Measurements from ENCODE around the gene PODN. TPM values are rescaled to one million over a fixed set of nuclear protein-coding genes. Genes with fewer than 3 reads are reported as not detected.

Gene PODN
- total RNA-seq, 1 experiment from 2014 or later, result 0.23 TPM

DNA sequence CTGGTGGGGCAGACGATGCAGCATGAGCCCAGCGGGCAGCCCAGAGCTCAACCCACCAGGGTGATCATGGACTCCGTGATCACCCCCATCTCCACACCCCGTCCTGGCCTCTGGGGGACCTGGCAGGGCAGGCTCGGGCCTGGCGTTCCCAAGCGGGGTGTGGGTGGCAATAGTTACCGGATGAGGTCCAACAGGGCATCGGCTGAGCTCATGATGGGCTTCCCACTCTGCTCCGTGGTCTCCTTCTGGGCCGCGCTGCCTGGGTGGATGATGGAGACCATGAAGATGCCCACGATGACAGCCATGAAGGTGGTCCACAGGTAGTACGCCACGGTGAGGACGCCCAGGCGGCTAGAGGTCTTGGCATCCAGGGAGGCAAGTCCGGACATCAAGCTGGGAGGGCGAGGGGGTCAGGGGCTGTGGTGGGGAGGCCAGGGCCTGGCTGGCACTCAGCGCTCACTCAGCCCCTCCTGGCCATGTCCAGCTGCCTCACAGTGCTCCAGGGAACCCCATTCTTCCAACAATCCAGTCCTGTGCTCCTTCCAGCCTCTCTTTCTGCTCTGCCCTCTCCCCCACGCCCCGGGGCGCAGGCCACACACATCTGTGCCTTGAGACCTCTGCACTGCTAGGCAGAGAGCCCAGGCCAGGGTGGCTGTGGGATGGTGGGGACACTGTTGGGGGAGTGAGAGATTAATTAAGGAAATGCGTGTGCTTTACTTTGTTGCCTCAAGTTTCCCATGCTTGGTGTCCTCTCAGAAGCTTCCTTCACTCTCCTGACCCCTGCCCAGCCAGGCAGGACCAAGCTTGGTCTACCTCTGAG, 52.8 kb downstream of the PODN start:
- H3K27ac ChIP-seq (ENCODE audit: low read length), result peak overlapping the region; percentile 65
- peaks cover 17% of the 10 kb centered on the region for H3K4me1 ChIP-seq (ENCODE audit: control insufficient read depth, insufficient read depth, low read length)
- H3K9me3 ChIP-seq (ENCODE audit: control insufficient read depth, insufficient read depth, low read depth, low read length), result no peaks in the 10 kb centered on the region
- DNase-seq (ENCODE audit: low read depth, low spot score) (no peak), ATAC-seq (no peak)
- TF ChIP-seq, protein P1, sequence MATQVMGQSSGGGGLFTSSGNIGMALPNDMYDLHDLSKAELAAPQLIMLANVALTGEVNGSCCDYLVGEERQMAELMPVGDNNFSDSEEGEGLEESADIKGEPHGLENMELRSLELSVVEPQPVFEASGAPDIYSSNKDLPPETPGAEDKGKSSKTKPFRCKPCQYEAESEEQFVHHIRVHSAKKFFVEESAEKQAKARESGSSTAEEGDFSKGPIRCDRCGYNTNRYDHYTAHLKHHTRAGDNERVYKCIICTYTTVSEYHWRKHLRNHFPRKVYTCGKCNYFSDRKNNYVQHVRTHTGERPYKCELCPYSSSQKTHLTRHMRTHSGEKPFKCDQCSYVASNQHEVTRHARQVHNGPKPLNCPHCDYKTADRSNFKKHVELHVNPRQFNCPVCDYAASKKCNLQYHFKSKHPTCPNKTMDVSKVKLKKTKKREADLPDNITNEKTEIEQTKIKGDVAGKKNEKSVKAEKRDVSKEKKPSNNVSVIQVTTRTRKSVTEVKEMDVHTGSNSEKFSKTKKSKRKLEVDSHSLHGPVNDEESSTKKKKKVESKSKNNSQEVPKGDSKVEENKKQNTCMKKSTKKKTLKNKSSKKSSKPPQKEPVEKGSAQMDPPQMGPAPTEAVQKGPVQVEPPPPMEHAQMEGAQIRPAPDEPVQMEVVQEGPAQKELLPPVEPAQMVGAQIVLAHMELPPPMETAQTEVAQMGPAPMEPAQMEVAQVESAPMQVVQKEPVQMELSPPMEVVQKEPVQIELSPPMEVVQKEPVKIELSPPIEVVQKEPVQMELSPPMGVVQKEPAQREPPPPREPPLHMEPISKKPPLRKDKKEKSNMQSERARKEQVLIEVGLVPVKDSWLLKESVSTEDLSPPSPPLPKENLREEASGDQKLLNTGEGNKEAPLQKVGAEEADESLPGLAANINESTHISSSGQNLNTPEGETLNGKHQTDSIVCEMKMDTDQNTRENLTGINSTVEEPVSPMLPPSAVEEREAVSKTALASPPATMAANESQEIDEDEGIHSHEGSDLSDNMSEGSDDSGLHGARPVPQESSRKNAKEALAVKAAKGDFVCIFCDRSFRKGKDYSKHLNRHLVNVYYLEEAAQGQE (IDR thresholded peaks at IDR 0.05; ENCODE audit: insufficient read depth in 1 of 2, low read depth in 2 of 2, low read length in 1 of 2), result no peak
- TF ChIP-seq, protein P2, sequence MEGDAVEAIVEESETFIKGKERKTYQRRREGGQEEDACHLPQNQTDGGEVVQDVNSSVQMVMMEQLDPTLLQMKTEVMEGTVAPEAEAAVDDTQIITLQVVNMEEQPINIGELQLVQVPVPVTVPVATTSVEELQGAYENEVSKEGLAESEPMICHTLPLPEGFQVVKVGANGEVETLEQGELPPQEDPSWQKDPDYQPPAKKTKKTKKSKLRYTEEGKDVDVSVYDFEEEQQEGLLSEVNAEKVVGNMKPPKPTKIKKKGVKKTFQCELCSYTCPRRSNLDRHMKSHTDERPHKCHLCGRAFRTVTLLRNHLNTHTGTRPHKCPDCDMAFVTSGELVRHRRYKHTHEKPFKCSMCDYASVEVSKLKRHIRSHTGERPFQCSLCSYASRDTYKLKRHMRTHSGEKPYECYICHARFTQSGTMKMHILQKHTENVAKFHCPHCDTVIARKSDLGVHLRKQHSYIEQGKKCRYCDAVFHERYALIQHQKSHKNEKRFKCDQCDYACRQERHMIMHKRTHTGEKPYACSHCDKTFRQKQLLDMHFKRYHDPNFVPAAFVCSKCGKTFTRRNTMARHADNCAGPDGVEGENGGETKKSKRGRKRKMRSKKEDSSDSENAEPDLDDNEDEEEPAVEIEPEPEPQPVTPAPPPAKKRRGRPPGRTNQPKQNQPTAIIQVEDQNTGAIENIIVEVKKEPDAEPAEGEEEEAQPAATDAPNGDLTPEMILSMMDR (IDR thresholded peaks at IDR 0.05), result no peak
- TF ChIP-seq TCF7L2 (IDR thresholded peaks at IDR 0.05; ENCODE audit: low read depth, low read length) (no peak), POLR2AphosphoS5 (IDR thresholded peaks at IDR 0.05; ENCODE audit: low read depth, low read length) (no peak), SIN3A (IDR thresholded peaks at IDR 0.05; ENCODE audit: borderline replicate concordance, insufficient read depth, low read depth, low read length) (no peak)
- in situ Hi-C loops (cut with HindIII; ENCODE audit: low pct_unique_long_range_greater_than_20kb, low sequenced_read_pairs), result no loop called here
- POLR2A ChIA-PET, result interaction anchor here (0.5 to 0.6 kb wide), 2 partner anchors 134 to 197 kb away, joined by 5 read pairs; no protein-coding TSS in a partner anchor
- H3K36me3 ChIP-seq (ENCODE audit: control insufficient read depth, insufficient read depth, low read length), result no peaks in the 10 kb centered on the region
- BruUV-seq (replicated peaks), result no TSS peak
- intact Hi-C loops (cut with micrococcal nuclease; ENCODE audit: unreplicated experiment), result no loop called here
- H3K4me3 ChIP-seq (ENCODE audit: low read depth in 2 of 2, low read length in 2 of 2), result no peak overlapping the region
- CTCF ChIA-PET, result no interaction called here
- H3K27me3 ChIP-seq (ENCODE audit: control insufficient read depth, insufficient read depth, low read length), result no peaks in the 10 kb centered on the region

DNA sequence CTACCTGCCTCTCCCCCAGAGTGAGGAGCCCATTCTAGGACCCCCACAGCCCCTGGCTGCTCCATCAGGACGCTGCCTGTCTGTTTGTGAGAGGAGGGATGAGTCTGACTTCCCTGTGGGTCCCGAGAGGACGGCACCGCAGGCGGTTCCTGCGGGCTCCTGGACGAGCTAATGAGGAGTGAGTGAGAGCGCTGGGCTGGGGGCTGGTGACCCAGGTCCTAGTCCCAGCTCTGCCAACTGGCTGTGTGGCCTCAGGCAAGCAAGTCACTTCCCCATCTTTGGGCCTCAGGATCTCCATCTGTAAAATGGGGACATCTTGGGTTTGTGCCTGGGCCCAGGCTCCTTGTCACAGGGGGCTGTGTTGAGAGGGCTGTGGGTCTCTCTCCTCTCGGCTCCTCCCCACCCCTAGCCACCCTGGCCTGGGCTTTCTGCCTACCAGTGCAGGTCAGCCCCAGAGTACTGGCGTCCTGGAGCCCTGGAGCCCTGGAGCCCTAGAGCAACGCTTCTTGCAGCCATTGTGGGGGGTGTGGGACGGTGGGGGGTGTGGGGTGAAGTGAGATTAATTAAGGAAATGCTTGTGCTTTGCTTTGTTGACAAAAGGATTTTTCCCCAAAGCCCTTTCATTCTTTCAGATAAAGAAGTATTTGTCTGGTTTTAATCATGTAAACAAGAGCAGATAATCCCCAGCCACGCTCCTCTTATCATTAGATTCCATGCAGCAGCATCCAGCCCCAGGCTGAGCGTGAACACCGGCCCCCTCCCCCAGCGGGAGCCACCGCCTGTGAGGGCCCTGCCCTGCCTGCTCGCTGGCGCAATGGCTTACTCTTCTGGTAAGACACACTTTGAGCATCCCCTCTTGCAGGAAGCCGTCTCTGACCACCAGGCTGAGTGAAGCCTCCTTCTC, 53.6 kb downstream of the PODN start:
- no TSS peak for BruUV-seq (replicated peaks)
- no peaks in the 10 kb centered on the region for H3K36me3 ChIP-seq (ENCODE audit: control insufficient read depth, insufficient read depth, low read length)
- H3K4me3 ChIP-seq (ENCODE audit: low read depth in 2 of 2, low read length in 2 of 2), result no peak overlapping the region
- H3K27ac ChIP-seq (ENCODE audit: low read length), result peak overlapping the region; percentile 65
- DNase-seq (ENCODE audit: low read depth, low spot score), result no peak
- peaks cover 14% of the 10 kb centered on the region for H3K4me1 ChIP-seq (ENCODE audit: control insufficient read depth, insufficient read depth, low read length)
- intact Hi-C loops (cut with micrococcal nuclease; ENCODE audit: unreplicated experiment), result no loop called here
- TF ChIP-seq TCF7L2 (IDR thresholded peaks at IDR 0.05; ENCODE audit: low read depth, low read length) (0 out of 2 replicates have a peak, but pooled peaks have one; percentile 26), SIN3A (IDR thresholded peaks at IDR 0.05; ENCODE audit: borderline replicate concordance, insufficient read depth, low read depth, low read length) (no peak), POLR2AphosphoS5 (IDR thresholded peaks at IDR 0.05; ENCODE audit: low read depth, low read length) (no peak)
- TF ChIP-seq, protein P1 (IDR thresholded peaks at IDR 0.05; ENCODE audit: insufficient read depth in 1 of 2, low read depth in 2 of 2, low read length in 1 of 2), result no peak
- TF ChIP-seq, protein P2 (IDR thresholded peaks at IDR 0.05), result no peak
- ChIA-PET CTCF (interaction anchor here (0.5 kb wide), 1 partner anchor 8 kb away, joined by 9 read pairs; no protein-coding TSS in a partner anchor), POLR2A (interaction anchor here (0.6 kb wide), 1 partner anchor 135 kb away, joined by 5 read pairs; no protein-coding TSS in a partner anchor)
- H3K27me3 ChIP-seq (ENCODE audit: control insufficient read depth, insufficient read depth, low read length), result no peaks in the 10 kb centered on the region
- ATAC-seq, result peak; percentile 70
- H3K9me3 ChIP-seq (ENCODE audit: control insufficient read depth, insufficient read depth, low read depth, low read length), result no peaks in the 10 kb centered on the region
- in situ Hi-C loops (cut with HindIII; ENCODE audit: low pct_unique_long_range_greater_than_20kb, low sequenced_read_pairs), result no loop called here

Data from Panc1 (cell line).